ENCODE results near the gene HP1BP3.

HP1BP3 gene

DNA sequence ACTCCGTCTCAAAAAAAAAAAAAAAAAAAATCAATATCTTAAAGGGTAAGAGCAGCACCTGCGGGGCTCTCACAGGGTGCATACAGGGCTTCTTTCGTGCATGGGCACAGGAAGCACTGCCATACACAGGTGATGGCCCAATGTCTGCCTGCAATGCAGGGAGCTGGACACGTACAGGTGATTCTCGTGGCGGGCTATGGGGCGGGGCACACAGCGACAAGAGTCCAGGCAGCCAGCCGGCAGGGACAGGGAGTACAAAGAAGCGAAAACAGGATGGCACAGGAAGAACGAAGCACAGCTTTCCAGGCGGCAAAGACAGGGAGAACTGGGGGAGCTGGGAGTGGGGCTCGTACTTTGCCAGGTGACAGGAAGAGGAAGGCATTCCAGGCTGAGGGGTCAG lies 70.9 kb downstream of the HP1BP3 start:
- no peak overlapping the region for H3K9ac ChIP-seq (ENCODE audit: low read depth, low read length, poor library complexity, severe bottlenecking)
- H3K9me3 ChIP-seq (ENCODE audit: insufficient read depth, low read depth, low read length), result no peaks in the 10 kb centered on the region
- H3K4me3 ChIP-seq (ENCODE audit: low read length, poor library complexity, severe bottlenecking), result no peak overlapping the region
- H3K79me2 ChIP-seq (ENCODE audit: insufficient read depth, low read length), result no peaks in the 10 kb centered on the region
- no peaks in the 10 kb centered on the region for H3K4me1 ChIP-seq (ENCODE audit: insufficient read depth, low read length, poor library complexity, severe bottlenecking)
- no peaks in the 10 kb centered on the region for H3K36me3 ChIP-seq (ENCODE audit: insufficient read depth, low read length)
- H3F3A ChIP-seq (ENCODE audit: low read depth), result no peaks in the 10 kb centered on the region
- H3K4me2 ChIP-seq (ENCODE audit: low read depth, low read length, poor library complexity, severe bottlenecking), result no peak overlapping the region
- no peak overlapping the region for H2AFZ ChIP-seq (ENCODE audit: low read length)
- no peaks in the 10 kb centered on the region for H3K27me3 ChIP-seq (ENCODE audit: insufficient read depth, low read length, poor library complexity, severe bottlenecking)
- no peaks in the 10 kb centered on the region for H4K20me1 ChIP-seq (ENCODE audit: insufficient read depth, low read length, poor library complexity, severe bottlenecking)
- TF ChIP-seq EZH2phosphoT487 (IDR thresholded peaks at IDR 0.05; ENCODE audit: borderline replicate concordance), result no peak
- TF ChIP-seq, protein P1, sequence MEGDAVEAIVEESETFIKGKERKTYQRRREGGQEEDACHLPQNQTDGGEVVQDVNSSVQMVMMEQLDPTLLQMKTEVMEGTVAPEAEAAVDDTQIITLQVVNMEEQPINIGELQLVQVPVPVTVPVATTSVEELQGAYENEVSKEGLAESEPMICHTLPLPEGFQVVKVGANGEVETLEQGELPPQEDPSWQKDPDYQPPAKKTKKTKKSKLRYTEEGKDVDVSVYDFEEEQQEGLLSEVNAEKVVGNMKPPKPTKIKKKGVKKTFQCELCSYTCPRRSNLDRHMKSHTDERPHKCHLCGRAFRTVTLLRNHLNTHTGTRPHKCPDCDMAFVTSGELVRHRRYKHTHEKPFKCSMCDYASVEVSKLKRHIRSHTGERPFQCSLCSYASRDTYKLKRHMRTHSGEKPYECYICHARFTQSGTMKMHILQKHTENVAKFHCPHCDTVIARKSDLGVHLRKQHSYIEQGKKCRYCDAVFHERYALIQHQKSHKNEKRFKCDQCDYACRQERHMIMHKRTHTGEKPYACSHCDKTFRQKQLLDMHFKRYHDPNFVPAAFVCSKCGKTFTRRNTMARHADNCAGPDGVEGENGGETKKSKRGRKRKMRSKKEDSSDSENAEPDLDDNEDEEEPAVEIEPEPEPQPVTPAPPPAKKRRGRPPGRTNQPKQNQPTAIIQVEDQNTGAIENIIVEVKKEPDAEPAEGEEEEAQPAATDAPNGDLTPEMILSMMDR (conservative IDR thresholded peaks at IDR 0.05; ENCODE audit: low read length), result no peak
- H3K9me2 ChIP-seq (replicated peaks; ENCODE audit: low read depth, low read length), result no peaks in the 10 kb centered on the region

DNA sequence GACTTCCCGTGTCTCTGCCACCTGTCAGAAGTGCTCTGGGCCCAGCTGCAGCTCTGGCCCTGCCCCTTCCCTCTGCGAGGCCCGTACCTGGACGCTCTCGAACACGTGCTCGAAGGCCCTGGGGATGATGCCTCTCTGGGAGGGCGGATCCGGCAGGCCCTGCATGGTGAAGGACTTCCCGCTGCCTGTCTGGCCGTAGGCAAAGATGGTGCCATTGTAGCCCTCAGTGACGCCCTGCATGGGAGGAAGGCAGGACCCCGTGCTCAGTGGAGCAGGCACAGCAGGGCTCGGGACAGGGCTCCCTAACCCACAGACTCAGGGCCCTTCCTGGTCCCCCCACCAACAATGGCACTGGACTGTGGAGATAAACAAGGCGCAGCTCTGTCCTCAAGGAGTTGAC lies 71.7 kb downstream of the HP1BP3 start:
- Histone ChIP-seq H3K9me2 (replicated peaks; ENCODE audit: low read depth, low read length) (no peaks in the 10 kb centered on the region), H4K20me1 (ENCODE audit: insufficient read depth, low read length, poor library complexity, severe bottlenecking) (no peaks in the 10 kb centered on the region), H3K4me2 (ENCODE audit: low read depth, low read length, poor library complexity, severe bottlenecking) (no peak overlapping the region), H3K36me3 (ENCODE audit: insufficient read depth, low read length) (no peaks in the 10 kb centered on the region), H3K9me3 (ENCODE audit: insufficient read depth, low read depth, low read length) (no peaks in the 10 kb centered on the region), H3F3A (ENCODE audit: low read depth) (no peaks in the 10 kb centered on the region), H2AFZ (ENCODE audit: low read length) (no peak overlapping the region), H3K27me3 (ENCODE audit: insufficient read depth, low read length, poor library complexity, severe bottlenecking) (no peaks in the 10 kb centered on the region), H3K4me3 (ENCODE audit: low read length, poor library complexity, severe bottlenecking) (no peak overlapping the region), H3K79me2 (ENCODE audit: insufficient read depth, low read length) (no peaks in the 10 kb centered on the region), H3K4me1 (ENCODE audit: insufficient read depth, low read length, poor library complexity, severe bottlenecking) (no peaks in the 10 kb centered on the region), H3K9ac (ENCODE audit: low read depth, low read length, poor library complexity, severe bottlenecking) (no peak overlapping the region)
- no peak for TF ChIP-seq EZH2phosphoT487 (IDR thresholded peaks at IDR 0.05; ENCODE audit: borderline replicate concordance)
- TF ChIP-seq, protein P1 (conservative IDR thresholded peaks at IDR 0.05; ENCODE audit: low read length), result no peak

DNA sequence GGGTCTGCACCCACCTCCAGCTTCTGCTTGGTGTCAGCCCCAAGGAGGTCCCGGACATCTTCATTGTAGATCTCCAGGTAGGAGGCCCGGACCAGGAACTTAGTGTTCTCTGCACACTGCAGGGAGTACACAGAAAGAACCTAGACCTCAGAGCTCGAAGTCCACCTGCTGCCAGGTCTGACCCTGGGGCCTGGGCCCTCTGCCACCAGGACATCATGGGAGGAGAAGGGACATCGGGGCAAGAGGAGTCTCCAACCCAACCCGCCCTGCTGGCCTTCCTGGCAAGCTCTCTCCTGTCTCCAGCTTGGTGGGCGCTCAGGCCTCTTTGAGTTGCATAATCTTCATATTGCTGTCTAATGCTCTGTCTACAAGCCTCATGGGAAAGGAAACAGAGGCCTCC lies 73.7 kb downstream of the HP1BP3 start:
- Histone ChIP-seq H3K27me3 (ENCODE audit: insufficient read depth, low read length, poor library complexity, severe bottlenecking) (no peaks in the 10 kb centered on the region), H3K4me1 (ENCODE audit: insufficient read depth, low read length, poor library complexity, severe bottlenecking) (no peaks in the 10 kb centered on the region), H3K36me3 (ENCODE audit: insufficient read depth, low read length) (no peaks in the 10 kb centered on the region), H4K20me1 (ENCODE audit: insufficient read depth, low read length, poor library complexity, severe bottlenecking) (no peaks in the 10 kb centered on the region), H3K9me3 (ENCODE audit: insufficient read depth, low read depth, low read length) (no peaks in the 10 kb centered on the region), H3K9me2 (replicated peaks; ENCODE audit: low read depth, low read length) (no peaks in the 10 kb centered on the region), H3K4me2 (ENCODE audit: low read depth, low read length, poor library complexity, severe bottlenecking) (no peak overlapping the region), H3K9ac (ENCODE audit: low read depth, low read length, poor library complexity, severe bottlenecking) (no peak overlapping the region), H3K79me2 (ENCODE audit: insufficient read depth, low read length) (no peaks in the 10 kb centered on the region), H3F3A (ENCODE audit: low read depth) (no peaks in the 10 kb centered on the region), H2AFZ (ENCODE audit: low read length) (no peak overlapping the region), H3K4me3 (ENCODE audit: low read length, poor library complexity, severe bottlenecking) (no peak overlapping the region)
- TF ChIP-seq, protein P1 (conservative IDR thresholded peaks at IDR 0.05; ENCODE audit: low read length), result no peak
- TF ChIP-seq EZH2phosphoT487 (IDR thresholded peaks at IDR 0.05; ENCODE audit: borderline replicate concordance), result no peak
